HG02884 (cell line): ENCODE measurements around the gene DKC1.

Source experiments
- ATAC-seq: cut with Tn5 transposase; IDR thresholded peaks from one replicate; pipeline ENCODE4 v1.9.1; 2021; ENCODE audit warnings: mild to moderate bottlenecking, moderate library complexity; ENCODE audit not compliant: unreplicated experiment

Gene DKC1

DNA sequence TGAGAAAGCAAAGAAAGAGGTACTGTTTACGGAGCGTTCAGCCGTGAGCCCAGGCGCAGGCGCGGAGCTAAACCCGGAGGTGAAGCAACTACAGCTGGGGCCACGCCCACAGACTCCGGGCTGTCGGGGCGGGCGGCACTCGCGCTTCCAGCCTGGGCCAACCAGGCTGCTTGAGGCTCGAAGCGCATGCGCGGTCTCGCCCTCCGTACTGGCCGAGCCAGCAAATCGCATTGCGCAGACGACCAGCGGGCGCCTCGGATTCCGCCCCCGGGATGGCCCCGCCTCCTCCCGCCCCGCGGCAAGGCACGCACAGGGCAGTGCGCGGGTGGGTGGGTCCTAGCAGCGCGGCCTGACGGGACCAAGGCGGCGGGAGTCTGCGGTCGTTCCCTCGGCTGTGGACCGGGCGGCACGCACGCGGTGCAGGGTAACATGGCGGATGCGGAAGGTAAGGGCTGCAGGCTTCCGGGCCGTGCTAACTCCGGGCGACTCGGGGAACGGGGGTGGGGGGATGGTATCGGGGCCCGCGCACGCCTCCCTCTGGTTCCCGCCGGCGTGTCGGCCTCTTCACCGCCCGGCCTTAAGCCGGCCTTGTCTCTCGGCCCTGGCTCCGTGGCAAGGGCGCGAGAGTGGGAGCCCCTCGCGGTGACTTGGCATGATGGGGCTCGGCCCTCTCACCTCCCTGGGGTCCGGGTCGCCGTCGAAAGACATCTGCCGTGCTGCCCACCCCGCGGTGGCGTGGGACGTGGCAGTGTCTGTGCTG lies at the start of gene DKC1:
DKC1 (plus strand) TSS at position 328 of the 760 bp plus-strand sequence; CDS start at position 430, 102 bp downstream.
- ATAC-seq: peak; percentile 85

DNA sequence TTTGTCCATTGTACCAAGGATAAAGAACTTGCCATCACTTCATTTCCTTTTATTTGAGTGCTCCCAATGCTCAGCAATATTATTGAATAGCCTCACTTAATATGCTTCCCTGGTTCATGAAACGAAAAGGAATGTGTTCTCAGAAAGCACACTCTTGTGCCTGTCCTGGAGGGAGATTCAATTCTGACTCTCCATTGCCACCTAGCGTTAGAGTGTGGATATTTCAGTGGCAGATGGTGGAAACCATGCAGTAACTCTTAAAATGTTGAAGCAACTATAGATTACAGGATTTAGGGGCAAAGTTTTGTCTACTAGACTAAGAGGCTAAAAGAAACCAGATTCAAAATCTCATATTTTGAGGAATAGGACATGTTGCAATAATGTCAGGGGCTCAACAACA lies 47.7 kb upstream of the DKC1 start:
- no peak for ATAC-seq

DNA sequence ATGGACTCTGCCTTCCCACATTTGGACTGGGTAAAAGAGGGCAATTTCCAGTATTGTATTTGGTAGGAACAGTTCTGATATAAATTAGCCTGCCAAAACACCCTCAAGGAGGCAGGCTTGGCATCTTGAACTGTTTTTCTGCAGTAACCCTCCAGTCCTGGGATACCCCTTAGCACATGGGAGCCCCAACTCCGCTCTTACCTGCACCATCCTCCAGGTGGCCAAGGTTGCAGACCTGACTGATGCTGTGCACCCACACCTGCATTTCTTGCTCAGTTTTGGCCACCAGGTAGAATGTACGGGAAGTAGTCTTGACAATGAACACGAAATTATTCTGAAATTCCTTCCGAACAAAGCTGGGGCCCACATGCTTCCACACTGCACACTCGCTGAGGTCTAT lies 46.8 kb upstream of the DKC1 start:
- ATAC-seq: no peak

DNA sequence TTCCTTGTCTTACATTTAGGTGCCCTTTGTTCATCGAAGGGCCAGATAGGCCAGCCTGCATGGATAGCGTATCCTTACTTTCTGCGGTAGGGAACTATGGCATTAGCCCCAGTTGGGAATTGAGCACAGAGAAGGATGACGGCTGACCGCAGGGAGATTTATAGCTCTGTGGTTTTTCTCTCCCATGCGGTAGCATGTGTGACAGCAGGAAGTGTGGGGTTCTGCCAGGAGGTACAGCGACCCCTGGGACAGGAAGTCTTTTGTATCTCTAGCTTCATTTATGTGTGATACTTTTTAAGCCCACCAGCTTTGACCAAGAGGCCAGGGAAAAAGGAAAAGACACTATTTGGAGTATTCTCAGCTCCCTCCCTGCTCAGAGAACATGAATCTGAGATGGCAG lies 44.8 kb upstream of the DKC1 start:
- ATAC-seq: no peak

GRCh38 chrX:154718616-154719015 lies 44.0 kb upstream of the DKC1 start:
- ATAC-seq: no peak

GRCh38 chrX:154719132-154719675 lies 43.5 kb upstream of the DKC1 start:
- ATAC-seq: no peak

- no peak for ATAC-seq
Observed at GRCh38 chrX:154720067-154720466, 42.6 kb upstream of the DKC1 start.

DNA sequence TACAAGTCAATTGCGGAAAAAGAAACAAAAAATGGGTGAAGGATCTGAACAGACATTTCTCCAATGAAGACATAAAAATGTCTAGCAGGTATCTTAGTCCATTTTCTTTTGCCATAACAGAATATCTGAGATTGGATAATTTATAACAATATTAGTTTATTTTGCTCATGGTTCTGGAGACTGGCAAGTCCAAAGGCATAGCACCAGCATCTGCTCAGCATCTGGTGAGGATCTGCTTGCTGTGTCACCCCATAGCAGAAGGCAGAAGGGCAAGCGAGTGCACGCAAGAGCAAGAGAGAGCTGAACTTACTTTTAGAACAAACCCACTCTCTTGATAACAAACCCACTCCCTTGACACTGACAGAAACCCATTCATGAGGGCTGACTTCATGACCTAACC lies 41.5 kb upstream of the DKC1 start:
- ATAC-seq: no peak

DNA sequence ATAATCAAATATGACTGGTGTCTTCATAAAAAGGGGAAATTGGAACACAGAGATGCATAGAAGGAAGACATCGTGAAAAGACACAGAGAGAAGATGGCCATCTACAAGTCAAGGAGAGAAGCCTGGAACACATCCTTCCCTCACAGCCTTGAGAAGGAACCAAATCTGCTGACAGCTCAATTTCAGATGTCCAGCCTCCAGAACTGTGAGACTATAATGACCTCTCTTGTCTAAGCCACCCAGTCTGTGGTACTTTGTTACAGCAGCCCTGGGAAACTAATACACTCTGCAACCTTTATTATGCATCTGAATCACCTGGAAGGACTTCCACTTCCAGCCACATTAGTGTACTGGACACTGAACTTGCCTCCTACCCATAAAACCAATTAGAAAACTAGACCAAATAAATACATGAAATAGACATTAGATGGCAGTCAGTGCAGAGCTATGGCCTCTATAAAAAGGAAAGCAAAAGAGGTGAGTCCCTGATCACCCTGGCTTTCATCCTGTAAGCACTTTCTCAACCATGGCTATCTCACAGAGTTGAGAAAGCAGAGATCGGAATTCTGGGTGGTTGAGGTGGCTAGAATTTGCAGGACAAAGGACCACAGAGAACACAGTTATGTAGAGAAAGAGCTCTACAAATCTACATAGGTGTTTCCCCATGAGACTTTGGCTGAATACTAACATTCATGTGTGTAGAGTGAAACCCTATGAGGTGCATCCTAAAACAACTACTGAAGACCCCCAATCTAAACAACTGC lies 37.5 kb upstream of the DKC1 start:
- ATAC-seq: no peak

- ATAC-seq: no peak
Observed at GRCh38 chrX:154727418-154727817, 35.2 kb upstream of the DKC1 start.

- no peak for ATAC-seq
Observed at GRCh38 chrX:154727871-154728270, 34.8 kb upstream of the DKC1 start.

- ATAC-seq: no peak
Observed at GRCh38 chrX:154728431-154729190, 34.1 kb upstream of the DKC1 start.

DNA sequence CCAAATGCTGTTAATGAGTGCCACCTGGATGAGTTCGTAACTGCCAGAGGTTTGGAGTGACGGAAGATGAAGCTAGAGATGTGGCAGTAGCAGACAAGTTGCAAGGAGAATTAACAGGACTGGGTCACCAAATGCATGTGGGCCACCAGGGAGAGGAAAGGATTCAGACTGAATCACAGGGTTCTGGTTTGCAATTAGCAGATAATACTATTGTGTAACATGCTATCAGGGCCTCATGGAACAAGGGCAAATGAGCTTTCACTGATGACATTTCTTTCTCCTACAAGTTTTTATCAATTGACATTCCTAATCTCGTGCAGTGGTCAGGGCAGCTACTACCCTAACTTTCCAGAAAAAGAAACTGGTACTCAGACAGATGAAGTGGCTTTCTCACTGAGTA lies 33.2 kb upstream of the DKC1 start:
- ATAC-seq: no peak

GRCh38 chrX:154730253-154730891 lies 32.3 kb upstream of the DKC1 start:
- ATAC-seq: no peak

DNA sequence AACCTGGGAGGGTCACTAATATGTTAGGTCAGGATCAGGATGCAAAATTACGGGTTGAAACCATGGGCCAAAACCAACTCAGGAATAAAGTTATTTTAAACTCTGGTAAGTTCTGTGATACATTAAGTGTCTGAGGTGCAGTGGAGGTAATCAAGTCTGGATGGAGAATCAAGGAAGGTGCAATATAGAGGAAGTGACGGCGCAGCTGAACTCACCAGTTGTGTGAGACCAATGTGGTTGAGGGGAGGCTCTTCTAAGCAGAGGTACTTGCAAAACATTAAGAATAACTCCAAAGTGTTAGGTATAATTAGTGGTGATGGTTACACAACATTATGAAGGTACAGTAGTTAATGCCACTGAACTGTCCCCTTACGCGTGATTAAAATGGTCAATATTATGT lies 31.5 kb upstream of the DKC1 start:
- no peak for ATAC-seq

DNA sequence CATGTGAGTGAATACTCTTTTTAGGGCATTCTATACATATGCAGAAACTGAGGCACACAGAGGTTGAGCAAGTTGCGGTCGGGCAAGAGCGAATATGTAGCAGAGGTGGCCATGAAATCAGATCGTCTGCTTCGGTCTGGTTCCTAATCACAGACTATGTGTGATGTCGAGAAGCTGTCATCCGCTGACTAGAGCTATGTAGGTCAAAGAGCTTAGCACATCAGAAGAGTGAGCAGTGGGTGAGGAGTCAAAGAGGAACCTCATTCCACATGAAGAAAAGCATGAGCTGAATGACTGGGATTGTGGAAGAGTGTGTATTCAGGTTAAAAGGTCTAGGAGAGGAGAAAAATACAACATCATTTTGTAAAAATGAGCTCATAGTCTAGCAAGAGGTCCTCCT lies 30.8 kb upstream of the DKC1 start:
- ATAC-seq: no peak

DNA sequence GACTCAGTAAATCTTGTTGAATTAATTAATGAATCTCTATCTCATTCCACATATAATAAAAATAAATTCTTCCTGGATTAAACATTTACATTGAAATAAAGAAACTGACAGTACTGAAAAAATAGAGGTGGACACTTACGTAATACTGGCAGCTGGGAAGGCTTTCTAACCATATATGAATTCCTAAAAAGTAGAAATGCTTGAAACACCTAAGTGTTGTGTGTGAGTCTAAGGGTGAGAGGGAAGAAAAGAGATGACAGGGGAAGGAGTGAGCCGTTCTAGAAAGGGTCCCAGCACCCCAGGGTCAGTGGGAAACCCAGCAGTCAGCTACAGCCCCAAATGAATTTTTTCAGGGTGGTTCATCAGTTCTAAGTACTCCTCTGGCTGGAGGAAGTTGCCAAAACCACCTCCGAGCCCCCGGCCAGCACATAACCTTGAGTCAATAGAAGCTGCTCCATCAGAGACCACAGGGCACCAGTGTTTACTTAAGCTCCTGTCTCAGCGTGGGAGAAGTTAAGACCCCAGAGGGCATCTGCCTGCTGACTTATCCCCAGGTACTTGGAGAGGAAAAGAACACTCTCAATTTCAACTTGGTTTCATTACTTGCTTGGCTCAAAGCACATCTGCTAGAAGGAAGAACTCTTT lies 30.1 kb upstream of the DKC1 start:
- no peak for ATAC-seq

GRCh38 chrX:154733066-154733425 lies 29.6 kb upstream of the DKC1 start:
- ATAC-seq: no peak

GRCh38 chrX:154734061-154734781 lies 28.4 kb upstream of the DKC1 start:
- no peak for ATAC-seq
